ENCODE measurements around the gene LRRC52. TPM values are rescaled to one million over a fixed set of nuclear protein-coding genes. Genes with fewer than 3 reads are reported as not detected.

The LRRC52 gene
- total RNA-seq, 2 donors from 2014 or later = not detected

DNA sequence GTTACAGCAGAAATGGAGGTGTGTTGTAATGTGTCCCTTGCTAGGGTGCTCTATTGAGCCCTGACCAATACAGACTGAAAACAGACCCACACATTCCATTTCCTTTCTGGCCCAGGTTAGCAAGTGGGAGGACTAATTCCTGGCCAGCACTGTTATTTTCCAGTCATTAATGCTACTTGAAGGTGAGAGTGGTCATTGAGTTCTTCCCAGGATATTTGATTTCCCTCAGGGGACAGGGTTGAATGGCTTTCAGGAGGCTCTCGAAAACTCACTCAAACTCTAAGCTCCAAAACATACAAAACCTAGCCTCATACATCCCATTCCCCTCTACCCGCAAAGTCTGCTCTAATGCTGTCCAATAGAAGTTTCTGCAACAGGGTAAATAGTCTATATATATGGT lies 6.2 kb downstream of the LRRC52 start:
- DNase-seq (ENCODE audit: low spot score) (no peak), ATAC-seq (no peak)
- Mint-ChIP-seq H3K4me1 (ENCODE audit: low read depth in 2 of 2) (no peaks in the 10 kb centered on the region), H3K9me3 (no peaks in the 10 kb centered on the region), H3K36me3 (no peaks in the 10 kb centered on the region), H3K27me3 (peaks cover 42 to 63% of the 10 kb centered on the region in 2 donors), H3K27ac (no peak overlapping the region), H3K4me3 (no peak overlapping the region)

DNA sequence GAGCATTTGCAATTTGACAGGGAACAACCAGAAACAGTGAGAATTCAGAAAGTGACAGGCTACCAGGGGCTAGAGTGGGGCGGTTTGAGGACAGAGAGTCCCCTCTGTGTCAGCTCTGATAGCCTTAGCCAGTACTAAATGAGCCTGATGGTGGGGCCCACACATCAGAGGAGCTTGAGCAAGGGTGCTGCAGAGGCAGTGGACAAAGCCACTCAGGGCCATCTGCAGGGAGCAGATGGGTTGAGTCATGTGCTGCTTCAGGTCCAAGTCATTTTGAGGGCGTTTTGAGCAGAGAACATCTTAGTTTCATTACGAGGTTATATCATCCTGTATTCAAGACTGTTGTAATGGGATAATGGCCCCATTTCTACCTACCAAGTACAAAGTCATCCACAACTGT lies 7.7 kb downstream of the LRRC52 start:
- Mint-ChIP-seq H3K27me3 (peaks cover 42 to 57% of the 10 kb centered on the region in 2 donors), H3K36me3 (no peaks in the 10 kb centered on the region), H3K9me3 (no peaks in the 10 kb centered on the region), H3K27ac (no peak overlapping the region), H3K4me1 (ENCODE audit: low read depth in 2 of 2) (no peaks in the 10 kb centered on the region), H3K4me3 (no peak overlapping the region)
- ATAC-seq (no peak), DNase-seq (ENCODE audit: low spot score) (no peak)

DNA sequence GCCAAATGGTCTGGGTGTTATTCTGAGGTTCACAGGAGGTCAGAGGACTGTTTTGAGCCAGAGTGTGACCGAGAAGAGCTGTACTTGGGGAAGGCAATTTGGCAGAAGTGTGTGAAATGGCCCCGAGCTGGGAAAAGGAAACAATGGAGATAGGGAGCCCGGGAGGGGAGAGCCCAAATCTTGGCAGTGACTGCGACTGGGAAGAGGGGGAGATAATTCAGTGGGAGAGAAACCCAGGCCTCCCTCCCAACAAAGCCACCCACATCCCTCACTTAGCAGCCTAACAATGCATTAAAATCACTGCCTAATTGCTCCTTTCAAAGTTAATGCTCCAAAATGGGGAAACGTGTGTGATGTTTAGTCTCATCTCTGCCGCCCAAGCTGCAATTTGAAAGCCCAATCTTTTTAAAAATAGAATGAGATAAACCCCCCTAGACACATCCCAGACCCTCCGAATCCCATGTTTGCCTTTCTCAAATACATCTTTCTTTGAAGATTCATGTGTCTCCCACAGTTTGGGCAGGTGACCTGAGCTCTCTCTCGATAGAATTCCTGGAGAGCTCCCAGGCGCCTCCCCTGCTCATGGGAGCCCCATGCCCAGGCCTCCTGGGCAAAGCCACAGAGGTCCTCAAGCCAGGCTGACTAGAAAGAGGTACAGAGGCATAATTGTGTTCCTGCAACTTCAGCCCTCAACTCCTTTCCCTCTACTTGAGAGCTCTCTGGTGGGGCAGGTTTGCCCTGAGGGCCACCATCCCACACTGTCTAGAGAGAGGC lies 17.3 kb downstream of the LRRC52 start:
- Mint-ChIP-seq H3K4me1 (ENCODE audit: low read depth in 2 of 2) (no peaks in the 10 kb centered on the region), H3K27me3 (peaks cover 36% of the 10 kb centered on the region in 2 donors), H3K36me3 (no peaks in the 10 kb centered on the region), H3K27ac (no peak overlapping the region), H3K9me3 (no peaks in the 10 kb centered on the region), H3K4me3 (no peak overlapping the region)
- ATAC-seq (peak; percentile 34), DNase-seq (ENCODE audit: low spot score) (no peak)

DNA sequence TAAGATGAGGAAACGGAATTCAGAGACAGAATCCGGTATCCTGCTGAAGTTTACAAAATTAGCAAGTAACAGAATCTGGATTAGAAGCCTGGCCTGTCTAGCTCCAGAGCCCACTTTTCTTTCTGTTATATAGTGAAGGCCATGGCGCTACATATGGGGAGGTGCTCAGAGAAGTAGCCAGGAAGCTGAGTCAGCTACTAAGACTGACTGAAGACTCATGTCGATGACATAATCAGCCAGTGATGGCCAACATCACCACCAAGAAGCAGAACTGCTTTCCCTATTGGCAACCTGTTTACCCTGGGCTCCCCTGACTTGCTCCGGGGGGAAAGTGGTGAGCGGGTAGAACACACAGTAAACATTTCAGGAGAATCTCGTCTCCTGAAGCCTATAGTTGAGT lies 18.8 kb downstream of the LRRC52 start:
- H3K36me3 Mint-ChIP-seq = no peaks in the 10 kb centered on the region
- no peak overlapping the region for H3K27ac Mint-ChIP-seq
- peaks cover 41 to 51% of the 10 kb centered on the region in 2 donors for H3K27me3 Mint-ChIP-seq
- H3K4me1 Mint-ChIP-seq (ENCODE audit: low read depth in 2 of 2) = no peaks in the 10 kb centered on the region
- DNase-seq (ENCODE audit: low spot score) = no peak
- H3K9me3 Mint-ChIP-seq = no peaks in the 10 kb centered on the region
- no peak overlapping the region for H3K4me3 Mint-ChIP-seq
- ATAC-seq = no peak

DNA sequence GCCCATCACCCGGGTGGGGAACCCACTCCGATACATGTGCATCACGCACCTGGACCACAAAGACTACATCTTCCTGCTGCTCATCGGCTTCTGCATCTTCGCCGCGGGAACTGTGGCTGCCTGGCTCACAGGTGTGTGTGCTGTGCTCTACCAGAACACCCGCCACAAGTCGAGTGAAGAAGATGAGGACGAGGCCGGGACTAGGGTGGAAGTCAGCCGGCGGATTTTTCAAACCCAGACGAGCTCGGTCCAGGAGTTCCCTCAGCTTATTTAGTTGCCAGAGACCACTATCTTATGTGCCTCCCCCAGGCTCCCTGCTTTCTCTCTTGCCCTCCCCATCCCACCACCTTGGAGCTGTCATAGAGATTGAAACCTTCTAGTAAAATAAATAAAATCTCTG lies 19.8 kb downstream of the LRRC52 start:
- no peak overlapping the region for H3K4me3 Mint-ChIP-seq
- H3K9me3 Mint-ChIP-seq = no peaks in the 10 kb centered on the region
- no peak for DNase-seq (ENCODE audit: low spot score)
- H3K27ac Mint-ChIP-seq = no peak overlapping the region
- H3K27me3 Mint-ChIP-seq = peaks cover 44 to 53% of the 10 kb centered on the region in 2 donors
- no peak for ATAC-seq
- H3K4me1 Mint-ChIP-seq (ENCODE audit: low read depth in 2 of 2) = no peaks in the 10 kb centered on the region
- H3K36me3 Mint-ChIP-seq = no peaks in the 10 kb centered on the region

DNA sequence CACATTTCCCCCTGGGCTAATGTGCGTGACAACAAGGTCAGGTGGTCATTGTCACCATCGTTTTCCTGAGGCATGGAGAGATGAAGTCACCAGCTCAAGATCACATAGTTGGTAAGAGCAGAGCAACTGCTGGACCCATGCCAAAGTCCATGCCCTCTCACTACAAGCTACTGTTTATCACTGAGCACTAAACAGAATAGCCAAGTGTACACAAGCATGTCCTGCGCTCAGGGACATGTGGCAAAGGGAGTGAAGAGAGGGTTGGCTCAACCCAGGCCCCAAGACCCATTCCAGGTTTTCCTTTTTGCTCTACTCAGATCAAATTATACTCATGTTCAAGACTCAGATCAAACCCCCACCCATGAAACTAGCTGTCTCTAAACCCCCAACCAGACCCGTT lies 20.8 kb downstream of the LRRC52 start:
- peaks cover 47 to 57% of the 10 kb centered on the region in 2 donors for H3K27me3 Mint-ChIP-seq
- no peak overlapping the region for H3K27ac Mint-ChIP-seq
- ATAC-seq = no peak
- no peaks in the 10 kb centered on the region for H3K4me1 Mint-ChIP-seq (ENCODE audit: low read depth in 2 of 2)
- no peaks in the 10 kb centered on the region for H3K9me3 Mint-ChIP-seq
- DNase-seq (ENCODE audit: low spot score) = no peak
- no peaks in the 10 kb centered on the region for H3K36me3 Mint-ChIP-seq
- H3K4me3 Mint-ChIP-seq = no peak overlapping the region

DNA sequence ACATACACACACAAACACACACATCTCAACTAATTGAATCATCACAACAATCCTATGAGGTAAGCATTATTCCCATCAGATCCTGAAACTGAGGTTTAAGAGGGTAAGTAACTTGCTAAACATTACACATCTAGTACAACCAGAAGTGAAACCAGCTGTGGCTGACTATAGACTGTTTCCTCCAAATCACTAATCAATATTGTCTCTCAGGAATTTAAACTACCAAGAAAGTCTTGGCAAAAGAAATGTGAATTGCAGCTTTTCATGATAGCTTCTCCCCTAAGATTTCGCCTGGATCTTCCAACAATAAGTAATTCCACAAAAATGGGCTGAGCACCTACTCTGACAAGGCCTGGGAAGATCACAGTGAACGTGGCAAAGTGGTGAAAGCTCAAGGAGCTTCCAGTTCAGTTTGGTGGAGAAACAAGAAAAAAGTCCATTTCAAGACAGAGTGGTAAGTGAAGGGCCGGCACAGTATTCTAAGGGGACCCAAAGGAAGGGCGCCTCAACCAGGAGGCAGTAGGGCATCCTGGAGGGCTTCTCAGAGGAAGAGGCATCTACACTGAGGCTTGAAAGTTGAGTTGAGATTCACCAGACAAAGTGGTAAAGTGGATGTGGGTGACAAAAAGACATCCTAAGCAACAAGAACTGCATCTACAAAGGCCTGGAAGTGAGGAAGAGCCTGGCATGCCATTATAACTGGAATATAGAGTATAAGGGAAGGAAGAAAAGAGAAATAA lies 22.1 kb downstream of the LRRC52 start:
- Mint-ChIP-seq H3K9me3 (no peaks in the 10 kb centered on the region), H3K27ac (no peak overlapping the region), H3K27me3 (peaks cover 48 to 60% of the 10 kb centered on the region in 2 donors), H3K4me1 (ENCODE audit: low read depth in 2 of 2) (no peaks in the 10 kb centered on the region), H3K4me3 (no peak overlapping the region), H3K36me3 (no peaks in the 10 kb centered on the region)
- no peak for ATAC-seq
- DNase-seq (ENCODE audit: low spot score) = no peak

DNA sequence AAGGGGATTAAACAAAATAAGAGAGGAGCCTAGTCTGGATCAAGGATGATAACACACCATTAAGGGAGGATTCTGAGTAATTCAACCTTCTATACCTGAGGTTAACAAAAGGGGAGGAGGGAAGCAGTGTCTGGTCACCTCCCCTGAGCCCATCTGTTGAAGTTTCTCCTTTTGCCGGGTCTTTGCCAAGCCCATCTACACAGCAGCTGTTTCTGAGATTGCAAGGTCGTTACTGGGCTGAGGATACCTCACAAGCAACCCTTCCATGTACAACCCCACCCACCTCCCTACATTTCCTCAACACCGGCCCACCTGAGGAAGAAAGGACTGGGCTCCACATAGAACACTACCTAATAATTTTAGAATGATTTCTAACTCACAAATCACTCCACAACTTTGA lies 26.3 kb downstream of the LRRC52 start:
- DNase-seq (ENCODE audit: low spot score) (no peak), ATAC-seq (no peak)
- Mint-ChIP-seq H3K27ac (no peak overlapping the region), H3K4me3 (no peak overlapping the region), H3K27me3 (peaks cover 44 to 64% of the 10 kb centered on the region in 2 donors), H3K9me3 (no peaks in the 10 kb centered on the region), H3K36me3 (no peaks in the 10 kb centered on the region), H3K4me1 (ENCODE audit: low read depth in 2 of 2) (no peaks in the 10 kb centered on the region)

DNA sequence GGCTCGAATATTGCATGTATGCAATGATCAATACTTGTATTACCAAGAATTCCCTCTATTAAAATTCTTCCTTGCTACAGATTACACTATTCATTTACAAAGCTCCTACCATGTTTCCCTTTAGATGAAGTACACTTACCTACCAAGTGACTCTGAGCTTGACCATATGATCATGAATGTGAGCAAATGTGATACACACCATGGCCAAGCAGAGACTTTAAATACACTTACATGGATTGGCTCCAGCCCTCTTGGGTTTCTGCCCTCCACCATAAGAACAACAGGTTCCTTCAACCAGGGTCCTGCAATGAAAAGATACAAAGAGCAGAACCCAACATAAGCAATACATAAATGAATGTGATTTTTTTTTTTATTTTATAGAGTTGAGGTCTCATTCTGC lies 30.0 kb downstream of the LRRC52 start:
- Mint-ChIP-seq H3K27ac (no peak overlapping the region), H3K4me1 (ENCODE audit: low read depth in 2 of 2) (no peaks in the 10 kb centered on the region), H3K27me3 (peaks cover 26 to 50% of the 10 kb centered on the region in 2 donors), H3K36me3 (no peaks in the 10 kb centered on the region), H3K4me3 (no peak overlapping the region), H3K9me3 (no peaks in the 10 kb centered on the region)
- no peak for ATAC-seq
- no peak for DNase-seq (ENCODE audit: low spot score)

DNA sequence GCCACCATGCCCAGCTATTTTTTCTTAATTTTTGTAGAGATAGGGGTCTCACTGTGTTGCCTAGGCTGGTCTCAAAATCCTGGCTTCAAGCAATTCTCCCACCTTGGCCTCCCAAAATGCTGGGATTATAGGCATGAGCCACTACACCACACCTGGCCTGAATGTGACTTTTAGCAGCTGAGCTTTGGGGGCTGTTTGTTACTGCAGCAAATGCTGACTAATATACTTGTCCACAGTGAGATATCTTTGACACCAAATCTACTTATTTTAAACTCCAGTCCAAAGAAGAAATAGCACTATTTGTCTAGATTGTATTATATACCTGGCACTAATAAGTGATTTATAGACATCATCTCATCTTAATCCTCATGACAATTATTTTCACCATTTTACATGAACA lies 30.5 kb downstream of the LRRC52 start:
- Mint-ChIP-seq H3K27ac (no peak overlapping the region), H3K4me3 (no peak overlapping the region), H3K4me1 (ENCODE audit: low read depth in 2 of 2) (no peaks in the 10 kb centered on the region), H3K27me3 (peaks cover 27 to 53% of the 10 kb centered on the region in 2 donors), H3K9me3 (no peaks in the 10 kb centered on the region), H3K36me3 (no peaks in the 10 kb centered on the region)
- DNase-seq (ENCODE audit: low spot score) (no peak), ATAC-seq (no peak)

DNA sequence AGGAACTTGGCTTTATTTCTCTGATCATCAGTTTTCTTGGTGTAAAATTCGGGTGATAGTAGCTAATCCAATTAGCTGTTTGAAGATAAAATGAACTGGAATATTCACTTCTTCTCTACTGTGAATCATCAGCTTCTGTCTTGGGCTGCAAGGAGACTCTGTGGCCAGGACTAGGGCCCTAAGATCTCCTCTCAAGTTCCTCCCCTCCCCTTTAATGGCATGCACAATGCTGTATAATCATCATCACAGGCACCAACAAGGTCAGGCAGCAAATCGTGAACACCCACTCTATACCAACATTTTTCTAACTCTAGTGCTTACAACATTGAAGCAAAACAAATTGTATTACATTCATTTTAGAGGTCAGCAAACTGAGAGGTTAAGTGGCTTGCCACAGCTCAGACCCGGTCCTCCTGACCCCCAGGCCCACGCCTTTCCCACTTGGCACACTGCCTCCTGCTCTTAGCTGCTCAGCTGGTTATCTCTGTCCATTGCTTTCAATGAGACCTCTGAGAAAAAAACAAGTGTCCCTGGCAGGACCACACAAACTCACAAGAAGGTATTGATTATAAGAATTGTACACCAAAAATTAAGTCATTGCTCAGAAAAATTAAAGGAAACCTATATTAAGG lies 31.8 kb downstream of the LRRC52 start:
- Mint-ChIP-seq H3K27ac (no peak overlapping the region), H3K36me3 (no peaks in the 10 kb centered on the region), H3K27me3 (peaks cover 27 to 48% of the 10 kb centered on the region in 2 donors), H3K9me3 (no peaks in the 10 kb centered on the region), H3K4me1 (ENCODE audit: low read depth in 2 of 2) (no peaks in the 10 kb centered on the region), H3K4me3 (no peak overlapping the region)
- DNase-seq (ENCODE audit: low spot score) (no peak), ATAC-seq (no peak)

DNA sequence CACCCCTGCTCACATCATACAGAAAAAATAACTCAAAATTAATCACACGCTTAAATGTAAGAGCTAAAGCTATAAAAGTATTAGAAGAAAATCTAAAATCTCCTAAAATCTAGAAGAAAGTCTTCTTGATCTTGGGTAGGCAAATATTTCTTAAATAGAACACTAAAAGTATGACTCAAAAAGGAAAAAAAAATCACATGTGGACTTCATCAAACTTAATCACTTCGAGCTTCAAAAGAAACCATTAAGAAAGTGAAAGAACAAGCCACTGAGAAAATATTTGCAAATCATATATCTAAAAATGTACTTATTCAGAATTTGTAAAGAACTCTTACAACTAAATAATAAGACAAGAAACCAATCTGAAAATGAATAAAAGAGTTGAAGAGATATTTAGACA lies 32.7 kb downstream of the LRRC52 start:
- H3K27ac Mint-ChIP-seq = no peak overlapping the region
- no peaks in the 10 kb centered on the region for H3K9me3 Mint-ChIP-seq
- H3K4me3 Mint-ChIP-seq = no peak overlapping the region
- DNase-seq (ENCODE audit: low spot score) (no peak), ATAC-seq (no peak)
- H3K36me3 Mint-ChIP-seq = no peaks in the 10 kb centered on the region
- no peaks in the 10 kb centered on the region for H3K4me1 Mint-ChIP-seq (ENCODE audit: low read depth in 2 of 2)
- peaks cover 22 to 44% of the 10 kb centered on the region in 2 donors for H3K27me3 Mint-ChIP-seq

DNA sequence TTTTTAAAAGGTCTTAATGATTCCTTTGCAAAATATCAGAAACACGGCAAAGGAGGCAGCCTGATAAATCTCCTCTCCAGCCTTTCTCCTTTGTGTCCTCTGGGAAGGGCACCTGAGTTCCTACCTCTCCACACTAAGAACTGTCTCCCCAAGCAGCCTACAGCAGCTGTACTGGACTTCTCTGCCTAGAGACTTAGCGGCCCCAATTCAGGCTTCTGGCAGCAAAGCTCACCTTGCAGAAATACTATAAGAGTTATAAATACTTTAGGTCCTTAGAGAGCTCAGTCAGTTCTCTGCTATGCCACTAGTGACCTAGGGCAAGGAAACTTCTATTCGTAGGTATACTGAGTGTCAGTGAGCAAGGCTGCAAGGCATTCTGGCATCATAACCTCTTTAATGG lies 33.9 kb downstream of the LRRC52 start:
- Mint-ChIP-seq H3K36me3 (no peaks in the 10 kb centered on the region), H3K4me1 (ENCODE audit: low read depth in 2 of 2) (no peaks in the 10 kb centered on the region), H3K9me3 (no peaks in the 10 kb centered on the region), H3K4me3 (no peak overlapping the region), H3K27ac (no peak overlapping the region), H3K27me3 (peaks cover 21 to 40% of the 10 kb centered on the region in 2 donors)
- no peak for ATAC-seq
- no peak for DNase-seq (ENCODE audit: low spot score)
